GM21423 (cell line): Measurements from ENCODE around the gene C1orf56.
A peak's percentile ranks its signal among the peaks of the same experiment; 100 is the strongest.

Source experiments
- ATAC-seq: cut with Tn5 transposase; IDR thresholded peaks from one replicate; pipeline ENCODE4 v1.9.1; 2021; ENCODE audit warnings: mild to moderate bottlenecking, moderate library complexity; ENCODE audit not compliant: unreplicated experiment

C1orf56 gene

GRCh38 chr1:151047591-151047924 lies at the start of gene C1orf56:
TSS of gene C1orf56 (plus strand) at chr1:151047751. CDS start at chr1:151047848, 97 bp downstream.
- ATAC-seq, result peak; percentile 48

GRCh38 chr1:150997949-150998348 lies 49.6 kb upstream of the C1orf56 start:
- ATAC-seq, result no peak

- ATAC-seq, result no peak
These were observed 48.4 kb upstream of the C1orf56 start for GRCh38 chr1:150999051-150999674.

- ATAC-seq, result no peak
These were observed 47.6 kb upstream of the C1orf56 start for GRCh38 chr1:150999926-151000325.

GRCh38 chr1:151000408-151000807 lies 47.1 kb upstream of the C1orf56 start:
- ATAC-seq, result no peak

- no peak for ATAC-seq
These were observed 45.9 kb upstream of the C1orf56 start for GRCh38 chr1:151001602-151002001.

- ATAC-seq, result no peak
These were observed 45.5 kb upstream of the C1orf56 start for GRCh38 chr1:151002051-151002450.

- ATAC-seq, result no peak
These were observed 44.9 kb upstream of the C1orf56 start for GRCh38 chr1:151002611-151003010.

- ATAC-seq, result no peak
These were observed 44.4 kb upstream of the C1orf56 start for GRCh38 chr1:151003180-151003579.

- no peak for ATAC-seq
These were observed 41.7 kb upstream of the C1orf56 start for GRCh38 chr1:151005729-151006319.

- peak; percentile 35 for ATAC-seq
These were observed 41.1 kb upstream of the C1orf56 start, which contains the start of gene MINDY1 for GRCh38 chr1:151006327-151007052. TSS of gene MINDY1 (minus strand) at chr1:151006902. CDS start at chr1:151002617, 4,285 bp downstream.

- no peak for ATAC-seq
These were observed 39.7 kb upstream of the C1orf56 start for GRCh38 chr1:151007853-151008243.

- ATAC-seq, result peak; percentile 73
These were observed 39.0 kb upstream of the C1orf56 start, which contains the start of gene PRUNE1 for GRCh38 chr1:151008244-151009205. TSS of gene PRUNE1 (plus strand) at chr1:151008449. CDS start at chr1:151008633, 184 bp downstream.

- ATAC-seq, result no peak
These were observed 38.4 kb upstream of the C1orf56 start for GRCh38 chr1:151009206-151009587.

GRCh38 chr1:151009674-151010345 lies 37.7 kb upstream of the C1orf56 start:
- ATAC-seq, result no peak

GRCh38 chr1:151010346-151010726 lies 37.2 kb upstream of the C1orf56 start:
- no peak for ATAC-seq

- ATAC-seq, result no peak
These were observed 36.2 kb upstream of the C1orf56 start for GRCh38 chr1:151011154-151011850.

- no peak for ATAC-seq
These were observed 34.7 kb upstream of the C1orf56 start for GRCh38 chr1:151012684-151013471.

- no peak for ATAC-seq
These were observed 34.0 kb upstream of the C1orf56 start for GRCh38 chr1:151013518-151013917.
